HT1080 (cell line): ENCODE results near the gene ZGRF1. TPM values are rescaled to one million over a fixed set of nuclear protein-coding genes. Genes with fewer than 3 reads are reported as not detected.
"Not testable (repeated sequence)": the region's sequence is repeated elsewhere in the genome, so short reads cannot be mapped to it uniquely, and the experiment has no call there.

Source experiments
- DNase-seq: peaks from one replicate; pipeline ENCODE4 v3.0.0-alpha.2; 2015; ENCODE audit warnings: low read depth
- total RNA-seq: library from RNA; depleted of rRNA; stranded (reverse); fragments of >200 nt; shearing (Covaris generic); gene quantifications from 2 replicates; pipeline ENCODE4 v1.2.3, GENCODE V29; 2014

Gene ZGRF1
- total RNA-seq, 1 experiment from 2014 or later, result 13.0 TPM

DNA sequence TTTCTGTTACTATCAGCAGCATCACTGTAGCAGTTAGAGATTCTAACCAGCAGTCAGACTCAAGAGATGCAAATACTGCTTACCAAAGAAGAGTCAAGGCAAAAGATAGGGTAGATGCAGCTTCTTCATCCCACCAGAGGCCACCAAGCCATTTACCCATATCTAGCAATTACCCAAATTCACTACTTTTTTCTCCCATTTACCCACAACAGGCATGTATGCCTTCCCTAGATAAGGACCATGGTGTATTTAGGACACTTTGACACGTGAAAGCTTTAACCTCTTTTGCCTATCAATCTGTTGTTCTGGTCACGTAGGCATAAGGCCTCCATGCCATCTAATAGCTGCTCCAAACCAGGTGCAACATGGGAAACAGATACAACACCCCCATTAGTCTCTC, 5.8 kb upstream of the ZGRF1 start:
- no peak for DNase-seq

GRCh38 chr4:112637552-112637866, 800 bp upstream of the ZGRF1 start:
- no peak for DNase-seq

DNA sequence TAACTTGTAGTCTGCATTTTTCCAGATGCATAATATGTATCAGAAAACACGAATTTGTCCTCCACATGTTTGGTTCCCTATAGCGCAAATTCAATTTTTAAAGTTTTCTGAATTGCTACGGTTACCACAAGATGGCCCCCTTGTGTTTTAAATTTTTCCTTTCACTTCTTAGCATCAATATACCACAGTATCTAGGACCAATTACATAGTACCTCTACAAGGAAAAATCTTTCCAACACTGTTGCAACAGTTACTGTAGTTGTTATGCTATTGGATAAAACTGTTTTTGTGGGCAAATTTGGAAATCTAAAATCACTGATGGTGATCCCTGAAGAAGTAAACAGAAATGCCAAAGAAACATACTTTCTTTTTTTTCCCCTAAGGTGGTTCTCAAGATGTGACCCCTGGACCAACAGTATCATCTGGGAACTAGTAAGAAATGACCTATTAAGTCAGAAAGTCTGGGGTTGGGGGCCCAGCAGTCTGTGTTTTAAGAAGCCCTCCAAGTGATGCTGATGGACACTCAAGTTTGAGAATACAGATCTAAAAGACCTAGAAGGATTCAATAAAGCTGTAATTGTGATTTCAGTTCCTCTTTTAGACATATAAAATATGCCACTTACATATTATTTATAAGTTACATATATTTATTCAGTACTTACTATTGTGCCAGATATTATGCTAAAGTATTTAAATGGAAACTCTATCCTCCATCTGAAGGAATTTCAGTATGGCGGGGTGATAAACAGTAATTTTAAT, 3.1 kb downstream of the ZGRF1 start:
- DNase-seq, result peak; percentile 52

DNA sequence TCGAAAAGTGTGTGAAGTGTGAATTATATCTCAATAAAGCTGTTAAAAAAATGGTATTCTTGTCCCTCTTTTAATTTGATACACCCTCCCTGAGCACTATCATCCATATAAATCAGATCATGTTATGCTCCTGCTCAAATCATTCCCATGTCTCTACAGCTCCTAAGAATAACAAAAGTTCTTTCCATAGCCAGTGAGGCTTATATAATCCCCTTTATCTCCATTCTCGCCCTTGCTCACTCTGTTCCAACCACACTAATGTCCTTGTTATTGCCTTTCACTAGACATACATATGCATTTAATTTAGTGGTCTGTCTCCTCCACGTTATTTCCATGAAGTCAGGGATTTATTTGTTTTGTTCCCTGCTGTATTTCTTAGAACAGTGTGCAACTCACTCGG, 10.5 kb downstream of the ZGRF1 start:
- DNase-seq, result no peak

- DNase-seq, result no peak
These were observed 19.7 kb downstream of the ZGRF1 start for GRCh38 chr4:112616984-112617383.

GRCh38 chr4:112612814-112613213, 23.9 kb downstream of the ZGRF1 start:
- not testable (repeated sequence) for DNase-seq

DNA sequence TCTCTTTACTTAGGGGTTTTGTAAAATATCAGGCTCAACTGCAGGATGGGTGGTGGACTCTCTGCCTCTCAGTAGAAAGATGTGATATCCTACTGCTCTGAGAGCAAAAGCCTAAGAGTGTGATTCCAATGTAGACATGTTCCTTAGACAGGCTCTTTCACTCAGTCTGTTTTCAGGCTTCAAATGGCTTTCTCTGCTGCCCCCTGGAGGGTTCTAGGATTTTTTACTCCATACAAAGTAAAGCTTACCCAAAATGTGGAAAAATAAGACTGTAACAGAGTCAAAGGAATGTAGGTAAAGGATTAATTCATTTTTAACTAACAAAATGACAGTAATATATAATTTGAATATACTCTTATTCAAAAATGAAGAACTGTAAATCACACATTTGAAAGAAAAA, 32.1 kb downstream of the ZGRF1 start:
- DNase-seq, result peak; percentile 50

- DNase-seq, result no peak
These were observed 41.7 kb downstream of the ZGRF1 start for GRCh38 chr4:112594993-112595392.

DNA sequence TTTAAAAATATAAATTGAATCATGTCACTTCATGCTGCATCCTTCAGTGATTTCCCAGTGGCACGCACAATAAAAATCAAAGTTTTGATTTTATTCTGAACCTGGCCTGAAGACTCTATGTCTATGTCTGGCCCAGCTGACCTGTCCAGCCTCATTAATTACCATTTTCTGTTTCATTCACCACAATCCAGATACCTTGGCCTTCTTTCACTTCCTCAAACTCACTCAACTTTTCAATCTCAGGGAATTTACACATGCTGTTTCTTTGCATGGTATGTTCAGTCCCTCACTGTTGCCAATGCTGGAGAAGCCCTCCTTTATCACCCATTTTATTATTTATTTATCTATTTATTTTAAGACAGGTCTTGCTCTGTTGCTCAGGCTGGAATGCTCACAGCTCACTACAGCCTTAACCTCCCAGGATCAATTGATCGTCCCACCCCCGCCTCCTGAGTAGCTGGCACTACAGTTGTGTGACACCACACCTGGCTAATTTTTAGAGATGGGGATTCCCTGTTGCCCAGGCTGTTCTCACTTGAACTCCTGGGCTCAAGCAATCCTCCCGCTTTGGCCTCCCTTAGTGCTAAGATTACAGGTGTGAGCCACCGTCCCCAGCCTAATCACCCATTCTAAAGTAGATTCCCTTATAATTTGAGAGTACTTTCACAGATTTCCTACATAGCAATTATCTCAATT, 43.1 kb downstream of the ZGRF1 start:
- no peak for DNase-seq

- DNase-seq, result no peak
These were observed 44.0 kb downstream of the ZGRF1 start for GRCh38 chr4:112592717-112593116.

GRCh38 chr4:112591593-112591992, 45.1 kb downstream of the ZGRF1 start:
- no peak for DNase-seq

GRCh38 chr4:112589206-112589605, 47.5 kb downstream of the ZGRF1 start:
- peak; percentile 57 for DNase-seq

DNA sequence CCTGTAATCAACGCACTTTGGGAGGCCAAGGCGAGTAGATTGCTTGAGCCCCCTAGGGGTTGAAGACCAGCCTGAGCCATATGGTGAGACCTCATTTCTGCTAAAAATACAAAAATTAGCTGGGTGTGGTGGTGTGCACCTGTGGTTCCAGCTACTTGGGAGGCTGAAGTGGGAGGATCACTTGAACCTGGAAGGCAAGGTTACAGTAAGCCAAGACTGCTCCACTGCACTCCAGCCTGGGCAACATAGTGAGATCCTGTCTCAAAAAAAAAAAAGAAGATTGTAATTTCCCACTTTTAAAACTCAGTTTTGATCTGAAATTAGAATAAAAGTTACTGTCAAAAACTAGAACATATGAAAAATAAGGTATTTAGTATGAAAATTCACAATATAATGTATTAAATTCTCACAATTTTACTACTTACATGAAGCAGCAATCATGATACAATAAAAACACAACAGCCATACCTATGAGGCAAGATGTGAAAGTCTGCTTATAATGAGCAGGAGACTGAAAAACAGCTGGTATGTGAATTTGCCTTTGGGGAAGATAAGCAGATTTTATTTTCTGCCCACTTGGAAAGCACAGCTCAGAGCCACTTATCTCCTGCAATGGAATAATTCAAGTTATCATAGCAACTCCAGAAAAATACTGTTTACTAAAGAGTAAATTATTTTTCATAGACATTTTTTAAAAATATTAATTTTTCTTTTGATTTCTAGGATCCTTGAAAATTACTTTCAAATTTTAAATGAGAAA, 50.6 kb downstream of the ZGRF1 start:
- no peak for DNase-seq

GRCh38 chr4:112567536-112567935, 69.2 kb downstream of the ZGRF1 start:
- no peak for DNase-seq

DNA sequence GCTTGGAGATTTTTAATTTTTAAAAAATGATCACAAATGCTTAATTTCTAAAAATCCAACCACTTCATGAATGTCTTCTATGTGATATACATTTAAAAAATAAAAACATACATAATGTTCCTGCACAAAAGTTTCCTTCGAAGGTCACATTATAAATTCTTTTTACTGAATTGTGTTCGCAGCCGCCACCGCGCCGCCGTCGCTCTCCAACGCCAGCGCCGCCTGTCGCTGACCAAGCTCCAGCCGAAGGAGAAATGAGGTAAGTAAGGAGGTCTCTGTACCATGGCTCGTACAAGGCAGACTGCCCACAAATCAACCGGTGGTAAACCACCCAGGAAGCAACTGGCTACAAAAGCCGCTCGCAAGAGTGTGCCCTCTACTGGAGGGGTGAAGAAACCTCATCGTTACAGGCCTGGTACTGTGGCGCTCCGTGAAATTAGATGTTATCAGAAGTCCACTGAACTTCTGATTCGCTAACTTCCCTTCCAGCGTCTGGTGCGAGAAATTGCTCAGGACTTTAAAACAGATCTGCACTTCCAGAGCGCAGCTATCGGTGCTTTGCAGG, 71.9 kb downstream of the ZGRF1 start:
- DNase-seq, result no peak

DNA sequence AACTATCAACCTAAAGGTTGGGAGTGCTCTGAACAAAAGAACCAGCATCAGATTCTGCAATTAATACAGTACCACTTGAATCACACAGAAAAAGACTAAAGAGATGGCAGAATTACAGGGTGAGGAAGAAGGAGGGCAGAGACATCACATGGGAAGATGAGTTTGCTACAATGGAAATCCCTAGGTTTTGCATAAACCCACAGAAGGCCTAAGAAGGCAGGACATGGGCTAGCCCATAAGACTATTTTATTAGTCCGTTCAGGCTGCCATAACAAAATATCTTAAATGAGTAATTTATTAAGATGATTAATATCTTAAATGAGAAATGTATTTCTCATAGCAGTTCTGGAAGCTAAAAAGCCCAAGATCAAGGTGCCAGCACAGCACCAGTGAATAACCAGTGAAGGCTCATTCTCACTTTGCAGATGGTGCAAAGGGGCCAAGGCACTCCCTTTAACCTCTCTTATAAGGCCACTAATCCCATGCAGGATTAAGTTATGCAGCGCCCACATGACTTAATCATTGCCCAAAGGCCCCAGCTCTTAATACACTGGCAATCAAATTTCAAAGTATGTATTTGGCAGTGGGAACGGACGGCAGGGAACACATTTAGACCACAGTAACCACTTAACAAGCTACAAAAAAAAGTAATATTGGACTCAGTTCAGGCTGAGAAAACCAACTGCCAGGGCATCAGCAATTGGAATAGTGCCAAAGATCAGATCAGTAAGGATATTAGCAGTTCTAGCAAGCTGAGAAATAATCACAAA, 73.1 kb downstream of the ZGRF1 start:
- no peak for DNase-seq

DNA sequence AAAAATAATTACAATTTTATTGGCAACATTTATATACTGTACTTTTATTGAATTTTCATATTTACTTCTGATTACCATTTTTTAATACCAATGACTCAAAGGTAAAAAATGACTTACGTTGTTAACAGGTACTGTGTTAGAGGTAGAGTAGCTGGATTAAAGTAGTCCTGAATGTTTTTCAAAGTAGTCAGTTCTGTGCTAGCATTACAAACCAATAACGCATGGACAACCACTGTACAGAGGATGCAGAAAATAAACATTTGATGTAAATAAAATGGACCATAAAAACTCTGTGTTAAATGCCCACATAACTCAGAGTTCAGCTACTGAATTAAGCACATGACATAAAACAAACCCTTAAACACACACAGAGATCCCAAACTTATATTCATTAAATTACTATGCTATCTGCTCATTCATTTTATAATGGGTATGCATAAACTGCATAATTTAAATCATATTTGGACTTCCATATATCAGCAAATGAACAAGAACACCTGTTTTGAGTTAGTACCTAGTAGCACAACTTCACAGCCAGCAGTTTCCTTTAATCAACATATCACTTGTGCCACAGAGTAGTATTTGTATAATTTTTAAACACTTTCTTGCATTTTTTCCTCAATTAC, 74.3 kb downstream of the ZGRF1 start:
- DNase-seq, result no peak

DNA sequence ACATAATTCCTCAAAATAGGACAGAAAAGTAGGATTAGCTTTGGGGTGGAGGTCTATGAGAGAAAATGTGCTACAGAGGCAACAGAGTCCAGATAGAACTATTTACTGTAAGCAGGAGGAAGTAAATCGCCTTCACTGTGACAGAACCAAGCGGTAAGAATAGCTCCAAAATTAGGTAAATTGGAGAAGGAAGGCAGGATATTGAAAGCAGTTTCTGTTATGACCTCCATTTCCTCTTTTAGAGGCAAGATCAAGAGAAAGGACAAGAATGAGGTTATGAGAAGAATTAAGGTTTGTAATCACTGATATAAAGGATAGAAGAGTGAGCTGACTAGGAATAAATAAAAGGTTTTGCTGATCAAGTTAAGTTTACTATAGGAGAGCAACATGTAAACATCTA, 76.6 kb downstream of the ZGRF1 start:
- no peak for DNase-seq

DNA sequence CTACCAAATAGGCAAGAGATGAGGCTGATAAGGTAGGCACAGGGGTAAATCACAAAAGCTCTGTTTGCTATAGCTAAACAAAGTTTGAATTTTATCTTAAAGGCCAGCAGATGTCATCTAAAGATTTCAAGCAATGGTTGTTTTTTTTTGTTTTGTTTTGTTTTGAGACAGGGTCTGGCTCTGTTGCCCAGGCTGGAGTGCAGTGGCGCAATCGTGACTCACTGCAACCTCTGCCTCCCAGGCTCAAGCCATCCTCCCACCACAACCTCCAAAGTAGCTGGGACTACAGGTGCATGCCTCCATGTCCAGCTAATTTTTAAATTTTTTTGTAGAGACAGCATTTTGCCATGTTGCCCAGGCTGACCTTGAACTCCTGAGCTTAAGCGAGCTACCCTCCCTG, 77.7 kb downstream of the ZGRF1 start:
- no peak for DNase-seq

DNA sequence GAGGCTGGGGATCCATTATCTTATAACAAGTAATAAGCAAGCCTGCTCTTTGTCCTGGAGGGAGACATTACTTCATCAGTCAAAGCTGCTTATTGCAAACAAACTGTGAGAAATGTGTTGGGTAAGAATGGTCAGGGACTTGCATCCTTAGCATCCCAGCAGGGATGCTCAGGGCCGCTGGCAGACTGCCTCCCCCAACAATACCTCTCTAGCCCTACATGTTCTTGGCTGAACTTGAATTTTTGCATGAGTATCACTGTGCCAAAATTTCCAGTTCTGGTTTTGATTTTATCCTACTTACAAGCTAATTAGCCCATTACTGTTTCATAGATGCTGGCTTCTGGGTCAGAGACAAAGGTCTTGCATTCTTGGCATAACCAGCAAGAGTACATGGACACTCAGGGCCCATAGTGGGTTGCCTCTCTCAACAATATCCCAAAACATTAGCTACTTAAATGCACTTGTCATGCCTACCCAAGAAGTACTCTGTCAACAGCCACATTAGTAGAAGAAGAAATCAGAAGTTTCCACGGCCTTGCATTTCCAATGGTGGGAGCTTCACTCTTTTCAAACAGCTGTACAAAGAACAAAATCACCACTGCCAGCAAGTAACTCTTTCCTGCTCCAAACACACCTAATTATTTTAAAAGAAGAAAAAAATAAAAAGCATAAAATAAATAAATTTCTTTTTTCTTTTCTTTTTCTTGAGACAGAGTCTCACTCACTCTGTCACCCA, 78.9 kb downstream of the ZGRF1 start:
- DNase-seq, result no peak
